HL-60 (cell line): ENCODE results near the gene CLDN19.

Source experiments
- CTCF ChIP-seq: IDR thresholded peaks from one replicate; pipeline ENCODE4 v1.5.1; 2011; ENCODE audit warnings: low read length, control low read depth, inconsistent platforms; ENCODE audit not compliant: insufficient read depth
- POLR2AphosphoS5 ChIP-seq: IDR thresholded peaks from 2 replicates; pipeline ENCODE4 v1.6.1; 2012; ENCODE audit warnings: low read depth
- REST ChIP-seq: IDR thresholded peaks from 2 replicates; pipeline ENCODE4 v1.6.1; 2012; ENCODE audit warnings: low read depth; ENCODE audit not compliant: insufficient replicate concordance

GRCh38 chr1:42730002-42730401 lies 10.0 kb downstream of the CLDN19 start:
- no peak for TF ChIP-seq CTCF
- TF ChIP-seq POLR2AphosphoS5: no peak
- TF ChIP-seq REST: no peak
